Testis (tissue), 3 donors: Measurements from ENCODE around the gene TYROBP. TPM values are rescaled to one million over a fixed set of nuclear protein-coding genes. Genes with fewer than 3 reads are reported as not detected.

Source experiments
- DNase-seq: peaks from one replicate; pipeline ENCODE4 v3.0.0-alpha.2; 2019
- H3K27ac ChIP-seq, 2 donors: fragments of 200-600 bp; sonication (generic); one replicate each; pipeline ENCODE4 v1.5.1; 2019
- H3K27me3 ChIP-seq: fragments of 200-600 bp; sonication (generic); one replicate; pipeline ENCODE4 v1.5.1; 2019
- H3K36me3 ChIP-seq: fragments of 200-600 bp; sonication (generic); one replicate; pipeline ENCODE4 v1.5.1; 2017; ENCODE audit warnings: low read depth; ENCODE audit errors: missing control alignments
- H3K4me1 ChIP-seq: fragments of 200-600 bp; sonication (generic); one replicate; pipeline ENCODE4 v1.5.1; 2019
- H3K4me3 ChIP-seq, 2 donors: fragments of 200-600 bp; sonication (generic); one replicate each; pipeline ENCODE4 v1.5.1; 2017 to 2019
- H3K9me3 ChIP-seq: fragments of 200-600 bp; sonication (generic); one replicate; pipeline ENCODE4 v1.5.1; 2017
- POLR2A ChIP-seq: fragments of 450-650 bp; IDR thresholded peaks from one replicate; pipeline ENCODE4 v1.6.1; 2017; ENCODE audit warnings: antibody characterized with exemption, mild to moderate bottlenecking, moderate library complexity
- WGBS, 2 donors: methylation state at CpG; one replicate each; pipeline ENCODE4 v1.1.5; 2018; 5-methylcytosine and 5-hydroxymethylcytosine counted together
- intact Hi-C: fragments of 100-400 bp; cut with DNase I; formaldehyde crosslinking; loops from one replicate; pipeline ENCODE4 v1.15.1; 2023; ENCODE audit warnings: low total_unique reads
- polyA plus RNA-seq: library from polyadenylated mRNA; stranded (reverse); fragments of 350-450 nt; fragmentation: Illumina TruSeq; extraction: RNeasy Lipid Tissue Mini Kit (QIAGEN cat#74804); gene quantifications from one replicate; pipeline ENCODE4 v1.2.3, GENCODE V29; 2014; ENCODE audit warnings: low read depth, low replicate concordance; ENCODE audit not compliant: insufficient read depth
- total RNA-seq, 2 donors: library from RNA; depleted of rRNA; stranded (reverse); fragments of >200 nt; gene quantifications; one replicate each; pipeline ENCODE4 v1.2.3, GENCODE V29; 2016
- TF ChIP-seq, protein P1 (sequence below), 3 experiments: fragments of 450-650 bp in 2 of 3; fragments of 200-600 bp in 1 of 3; sonication (generic) in 1 of 3; IDR thresholded peaks; one replicate each; pipeline ENCODE4 v1.5.1; 2016 to 2019; ENCODE audit warnings: antibody characterized with exemption in 3 of 3, mild to moderate bottlenecking in 2 of 3, moderate library complexity in 1 of 3

The TYROBP gene
- total and polyA plus RNA-seq, 3 donors from 2014 or later = 2.9 to 77.5 (median 21.7) TPM

DNA sequence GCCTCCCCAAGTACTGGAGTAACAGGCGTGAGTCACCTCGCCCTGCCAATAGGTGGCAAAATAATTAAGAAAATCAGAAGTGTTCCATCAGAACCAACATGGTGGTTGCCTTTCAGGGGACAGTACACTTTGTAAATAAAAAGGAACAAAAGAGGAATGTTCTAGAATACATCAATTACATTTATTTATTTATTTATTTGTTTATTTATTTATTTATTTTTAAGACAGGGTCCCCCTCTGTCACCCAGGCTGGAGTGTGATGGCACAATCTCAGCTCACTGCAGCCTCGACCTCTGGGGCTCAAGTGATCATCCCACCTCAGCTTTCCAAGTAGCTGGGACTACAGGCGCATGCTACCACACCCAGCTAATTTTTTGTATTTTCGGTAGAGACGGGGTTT lies 12.9 kb upstream of the TYROBP start:
- intact Hi-C loops = no loop called here
- 84 to 87% methylated on average over 6 of the region's 6 CpGs for WGBS, 2 donors

DNA sequence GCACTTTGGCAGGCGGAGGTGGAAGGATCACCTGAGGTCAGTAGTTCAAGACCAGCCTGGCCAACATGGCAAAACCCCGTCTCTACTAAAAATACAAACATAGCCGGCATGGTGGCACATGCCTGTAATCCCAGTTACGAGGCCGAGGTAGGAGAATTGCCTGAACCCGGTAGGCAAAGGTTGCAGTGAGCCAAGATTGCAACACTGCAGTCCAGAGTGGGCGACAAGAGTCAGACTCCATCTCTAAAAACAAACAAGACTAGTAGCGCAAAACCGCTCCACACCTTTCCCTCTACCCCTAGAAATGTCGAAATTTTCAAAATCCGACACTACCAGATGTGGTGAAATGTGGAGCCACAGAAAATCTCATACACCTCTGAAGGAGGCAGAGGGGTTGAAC lies 11.2 kb upstream of the TYROBP start:
- Histone ChIP-seq H3K9me3 (no peaks in the 10 kb centered on the region), H3K4me1 (no peaks in the 10 kb centered on the region), H3K4me3 (no peak overlapping the region), H3K27ac (no peak overlapping the region), H3K27me3 (no peaks in the 10 kb centered on the region), H3K36me3 (no peaks in the 10 kb centered on the region)
- TF ChIP-seq POLR2A = no peak
- TF ChIP-seq, protein P1, sequence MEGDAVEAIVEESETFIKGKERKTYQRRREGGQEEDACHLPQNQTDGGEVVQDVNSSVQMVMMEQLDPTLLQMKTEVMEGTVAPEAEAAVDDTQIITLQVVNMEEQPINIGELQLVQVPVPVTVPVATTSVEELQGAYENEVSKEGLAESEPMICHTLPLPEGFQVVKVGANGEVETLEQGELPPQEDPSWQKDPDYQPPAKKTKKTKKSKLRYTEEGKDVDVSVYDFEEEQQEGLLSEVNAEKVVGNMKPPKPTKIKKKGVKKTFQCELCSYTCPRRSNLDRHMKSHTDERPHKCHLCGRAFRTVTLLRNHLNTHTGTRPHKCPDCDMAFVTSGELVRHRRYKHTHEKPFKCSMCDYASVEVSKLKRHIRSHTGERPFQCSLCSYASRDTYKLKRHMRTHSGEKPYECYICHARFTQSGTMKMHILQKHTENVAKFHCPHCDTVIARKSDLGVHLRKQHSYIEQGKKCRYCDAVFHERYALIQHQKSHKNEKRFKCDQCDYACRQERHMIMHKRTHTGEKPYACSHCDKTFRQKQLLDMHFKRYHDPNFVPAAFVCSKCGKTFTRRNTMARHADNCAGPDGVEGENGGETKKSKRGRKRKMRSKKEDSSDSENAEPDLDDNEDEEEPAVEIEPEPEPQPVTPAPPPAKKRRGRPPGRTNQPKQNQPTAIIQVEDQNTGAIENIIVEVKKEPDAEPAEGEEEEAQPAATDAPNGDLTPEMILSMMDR (IDR thresholded peaks at IDR 0.05) = no peak
- WGBS, 2 donors = 89 to 90% methylated on average over 11 of the region's 11 CpGs
- intact Hi-C loops = no loop called here
- DNase-seq = no peak

More for the DNA sequence above, 12.9 kb upstream of the TYROBP start:
- H3K4me3 ChIP-seq = no peak overlapping the region
- no peaks in the 10 kb centered on the region for H3K4me1 ChIP-seq
- no peak overlapping the region for H3K27ac ChIP-seq
- no peaks in the 10 kb centered on the region for H3K9me3 ChIP-seq
- no peak for DNase-seq
- H3K27me3 ChIP-seq = no peaks in the 10 kb centered on the region
- TF ChIP-seq POLR2A = no peak
- TF ChIP-seq, protein P1 (IDR thresholded peaks at IDR 0.05) = no peak
- no peaks in the 10 kb centered on the region for H3K36me3 ChIP-seq

DNA sequence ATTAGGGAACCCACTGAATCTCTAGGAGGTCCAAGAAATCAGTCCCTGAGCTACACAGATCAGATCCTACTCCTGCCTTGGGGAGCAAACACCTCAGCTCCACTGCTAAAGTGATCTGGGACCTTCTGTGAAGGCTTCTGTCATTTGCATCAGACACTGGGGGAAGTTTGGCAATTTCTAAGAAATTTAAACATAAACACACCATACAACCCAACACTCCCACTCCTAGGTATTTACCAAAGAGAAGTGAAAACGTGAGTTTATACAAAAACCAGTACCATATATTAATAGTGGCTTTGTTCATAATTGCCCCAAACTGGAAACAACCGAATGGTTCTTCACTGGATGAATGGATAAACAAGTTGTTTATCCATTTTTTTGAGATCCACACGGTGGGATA lies 7.3 kb upstream of the TYROBP start:
- 70 to 77% methylated on average over 3 of the region's 3 CpGs for WGBS, 2 donors
- Histone ChIP-seq H3K36me3 (no peaks in the 10 kb centered on the region), H3K27ac (no peak overlapping the region), H3K9me3 (no peaks in the 10 kb centered on the region), H3K4me1 (no peaks in the 10 kb centered on the region), H3K4me3 (no peak overlapping the region), H3K27me3 (no peaks in the 10 kb centered on the region)
- intact Hi-C loops = no loop called here
- TF ChIP-seq, protein P1 (IDR thresholded peaks at IDR 0.05) = no peak
- TF ChIP-seq POLR2A = no peak
- DNase-seq = no peak

DNA sequence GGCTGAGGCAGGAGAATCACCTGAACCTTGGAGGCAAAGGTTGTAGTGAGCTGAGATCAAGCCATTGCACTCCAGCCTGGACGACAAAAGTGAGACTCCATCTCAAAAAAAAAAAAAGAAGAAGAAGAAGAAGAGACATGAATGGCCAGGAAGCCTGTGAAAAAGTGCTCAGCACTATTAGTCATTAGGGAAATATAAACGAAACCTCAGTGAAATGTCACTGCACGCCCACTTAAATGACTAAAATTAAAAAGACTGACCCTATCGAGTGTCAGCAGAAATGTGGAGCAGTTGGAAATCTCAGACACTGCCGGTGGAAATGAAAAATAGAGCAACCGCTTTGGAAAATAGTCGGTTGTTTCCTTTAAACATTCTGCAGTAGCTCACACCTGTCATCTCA lies 5.5 kb upstream of the TYROBP start:
- Histone ChIP-seq H3K9me3 (no peaks in the 10 kb centered on the region), H3K27me3 (no peaks in the 10 kb centered on the region), H3K36me3 (no peaks in the 10 kb centered on the region), H3K27ac (no peak overlapping the region), H3K4me3 (no peak overlapping the region), H3K4me1 (no peaks in the 10 kb centered on the region)
- no peak for TF ChIP-seq POLR2A
- TF ChIP-seq, protein P1 (IDR thresholded peaks at IDR 0.05) = no peak
- 66 to 70% methylated on average over 7 of the region's 7 CpGs for WGBS, 2 donors
- intact Hi-C loops = no loop called here
- DNase-seq = no peak

DNA sequence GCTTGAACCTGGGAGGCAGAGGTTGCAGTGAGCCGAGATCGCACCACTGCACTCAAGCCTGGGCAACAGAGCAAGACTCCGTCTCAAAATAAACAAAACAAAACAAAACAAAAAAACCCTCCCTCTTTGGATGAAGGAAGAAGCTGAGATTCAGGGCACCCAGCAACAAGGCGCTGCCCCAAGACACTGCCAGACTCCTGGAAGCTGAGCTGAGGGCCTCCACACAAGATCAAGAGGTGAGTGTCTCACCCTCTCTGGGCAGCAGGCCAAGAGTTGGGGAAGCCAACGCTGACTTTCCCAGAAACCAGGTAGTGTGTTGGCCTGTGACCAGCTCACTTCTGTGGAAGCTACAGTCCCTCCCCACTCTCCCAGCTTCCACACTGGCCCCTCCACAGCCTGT lies 3.7 kb upstream of the TYROBP start:
- no peaks in the 10 kb centered on the region for H3K4me1 ChIP-seq
- DNase-seq = no peak
- H3K36me3 ChIP-seq = no peaks in the 10 kb centered on the region
- 64 to 79% methylated on average over 4 to 5 of the region's 5 CpGs for WGBS, 2 donors
- no peak overlapping the region for H3K27ac ChIP-seq
- TF ChIP-seq, protein P1 (IDR thresholded peaks at IDR 0.05) = no peak
- intact Hi-C loops = no loop called here
- no peaks in the 10 kb centered on the region for H3K27me3 ChIP-seq
- H3K4me3 ChIP-seq = no peak overlapping the region
- no peaks in the 10 kb centered on the region for H3K9me3 ChIP-seq
